ENCODE measurements around the gene POP4.

DNA sequence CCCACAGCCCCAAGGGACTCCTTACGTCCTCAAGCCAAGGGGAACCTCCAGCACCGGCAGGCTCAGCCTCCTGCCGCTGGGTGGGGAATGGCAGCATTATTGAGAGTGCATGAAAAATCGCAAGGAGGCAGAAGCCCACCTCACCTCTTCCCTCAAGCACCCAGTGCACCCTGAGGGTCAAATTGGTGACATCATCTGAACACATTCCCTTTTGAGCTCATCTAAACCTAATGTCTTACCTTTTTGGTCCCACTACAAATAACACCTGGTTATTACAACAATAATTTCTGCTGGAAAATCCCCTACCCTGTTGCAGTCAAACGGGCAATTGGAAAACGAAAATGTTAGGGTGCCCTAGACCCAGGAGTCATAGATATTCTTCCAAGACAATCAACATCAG is 12.2 kb upstream of the POP4 start:
- TF ChIP-seq, protein P1, sequence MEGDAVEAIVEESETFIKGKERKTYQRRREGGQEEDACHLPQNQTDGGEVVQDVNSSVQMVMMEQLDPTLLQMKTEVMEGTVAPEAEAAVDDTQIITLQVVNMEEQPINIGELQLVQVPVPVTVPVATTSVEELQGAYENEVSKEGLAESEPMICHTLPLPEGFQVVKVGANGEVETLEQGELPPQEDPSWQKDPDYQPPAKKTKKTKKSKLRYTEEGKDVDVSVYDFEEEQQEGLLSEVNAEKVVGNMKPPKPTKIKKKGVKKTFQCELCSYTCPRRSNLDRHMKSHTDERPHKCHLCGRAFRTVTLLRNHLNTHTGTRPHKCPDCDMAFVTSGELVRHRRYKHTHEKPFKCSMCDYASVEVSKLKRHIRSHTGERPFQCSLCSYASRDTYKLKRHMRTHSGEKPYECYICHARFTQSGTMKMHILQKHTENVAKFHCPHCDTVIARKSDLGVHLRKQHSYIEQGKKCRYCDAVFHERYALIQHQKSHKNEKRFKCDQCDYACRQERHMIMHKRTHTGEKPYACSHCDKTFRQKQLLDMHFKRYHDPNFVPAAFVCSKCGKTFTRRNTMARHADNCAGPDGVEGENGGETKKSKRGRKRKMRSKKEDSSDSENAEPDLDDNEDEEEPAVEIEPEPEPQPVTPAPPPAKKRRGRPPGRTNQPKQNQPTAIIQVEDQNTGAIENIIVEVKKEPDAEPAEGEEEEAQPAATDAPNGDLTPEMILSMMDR (IDR thresholded peaks at IDR 0.05) = no peak
- TF ChIP-seq POLR2A (IDR thresholded peaks at IDR 0.05) = no peak

All from thyroid gland (tissue), 4 donors.